HG03097 (cell line): ENCODE results near the gene FAM89A.
"Not testable (repeated sequence)": the region's sequence is repeated elsewhere in the genome, so short reads cannot be mapped to it uniquely, and the experiment has no call there.

ENCODE experiments used
- ATAC-seq: cut with Tn5 transposase; IDR thresholded peaks from one replicate; pipeline ENCODE4 v1.9.1; 2021; ENCODE audit not compliant: unreplicated experiment, low FRiP score

The FAM89A gene

GRCh38 chr1:231037585-231038517 is 2.2 kb downstream of the FAM89A start:
- no peak for ATAC-seq

DNA sequence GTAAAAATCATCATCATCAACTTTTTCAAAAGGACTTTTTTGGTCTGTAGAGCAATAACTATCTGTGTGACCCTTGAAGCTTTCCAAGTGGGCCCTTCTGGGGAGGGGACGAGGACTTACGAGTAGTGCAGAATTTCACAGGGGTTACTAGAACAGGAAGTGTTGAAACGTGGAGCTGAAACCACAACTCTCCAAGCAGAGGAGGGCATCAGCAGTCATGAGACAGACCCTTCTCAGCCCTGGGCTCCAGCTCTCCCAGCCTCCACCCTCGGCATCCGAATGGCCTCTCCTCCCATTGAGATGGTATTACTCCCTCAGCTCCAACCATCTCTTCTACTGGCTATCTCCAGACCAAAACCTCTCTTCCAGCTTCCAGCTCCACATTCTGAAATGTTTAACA is 3.6 kb downstream of the FAM89A start:
- no peak for ATAC-seq

DNA sequence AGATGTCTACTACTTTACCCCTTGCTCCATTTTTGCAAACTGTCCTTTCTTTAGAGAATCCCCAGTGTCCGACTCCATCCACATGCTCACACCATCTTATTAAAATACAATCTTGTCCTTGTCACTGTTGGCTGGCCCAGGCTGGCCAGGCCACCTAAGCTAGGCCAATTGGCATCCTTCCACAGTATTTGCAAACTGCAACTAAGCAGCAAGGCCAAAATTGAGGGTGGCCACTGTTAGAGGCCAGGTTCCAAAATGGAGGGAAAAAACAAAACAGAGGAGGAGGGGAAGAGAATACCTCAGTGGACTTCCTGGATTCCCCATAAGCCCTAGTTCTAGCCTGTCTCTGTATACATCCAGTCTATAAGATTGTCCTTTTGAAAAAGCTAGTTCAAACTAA is 4.3 kb downstream of the FAM89A start:
- no peak for ATAC-seq

DNA sequence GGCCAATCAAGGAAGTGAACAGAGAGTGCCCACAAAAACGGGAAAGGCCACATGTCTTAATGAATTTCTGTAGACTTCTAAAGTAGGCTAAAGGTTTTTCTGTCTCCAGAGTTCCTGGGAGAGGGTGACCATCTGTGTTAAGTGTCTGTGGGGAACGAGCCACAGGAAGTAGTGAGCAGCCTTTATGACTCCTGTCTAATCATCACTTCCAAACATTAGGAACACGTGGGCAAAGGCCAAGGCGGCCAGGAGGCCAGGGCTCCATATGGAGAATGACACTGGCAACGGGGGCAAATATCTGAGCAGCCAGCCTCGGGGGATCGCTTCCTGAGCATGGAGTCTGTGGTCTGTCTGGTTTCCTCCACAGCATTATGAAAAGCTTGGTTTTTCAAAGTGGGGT is 7.1 kb downstream of the FAM89A start:
- no peak for ATAC-seq

DNA sequence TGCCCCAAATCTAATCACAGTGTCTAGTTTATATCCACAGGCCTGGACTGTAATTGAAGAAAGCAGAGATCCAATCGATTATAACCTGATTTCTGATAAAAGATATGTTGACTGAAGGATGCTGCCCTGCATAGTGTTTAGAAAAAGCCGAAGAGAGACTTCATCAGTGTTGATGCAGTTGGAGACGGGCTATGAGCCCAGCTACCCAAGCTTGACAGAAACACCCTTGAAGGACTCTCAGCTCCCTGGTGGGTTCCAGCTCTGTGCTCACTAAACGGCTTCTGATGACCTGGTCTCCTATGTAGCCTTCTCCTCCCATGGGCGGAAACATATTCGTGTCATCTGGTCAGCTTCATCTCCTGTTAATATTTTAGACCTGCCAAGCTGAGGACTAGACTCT is 10.2 kb downstream of the FAM89A start:
- no peak for ATAC-seq

DNA sequence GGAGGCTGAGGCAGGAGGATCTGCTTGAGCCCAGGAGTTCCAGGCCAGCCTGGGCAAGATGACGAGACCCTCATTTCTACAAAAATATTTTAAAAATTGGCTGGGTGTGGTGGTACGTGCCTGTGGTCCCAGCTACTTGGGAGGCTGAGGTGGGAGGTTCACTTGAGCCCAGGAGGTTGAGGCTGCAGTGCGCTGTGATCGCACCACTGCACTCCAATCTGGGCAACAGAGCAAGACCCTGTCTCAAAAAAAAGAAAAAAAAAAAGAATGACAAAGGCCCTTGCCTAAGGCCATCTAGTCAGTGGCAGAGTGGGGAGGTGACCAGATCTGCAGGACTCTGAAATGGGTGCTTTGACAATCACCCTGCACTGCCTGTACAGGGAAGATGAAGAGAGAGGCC is 10.8 kb downstream of the FAM89A start:
- not testable (repeated sequence) for ATAC-seq

DNA sequence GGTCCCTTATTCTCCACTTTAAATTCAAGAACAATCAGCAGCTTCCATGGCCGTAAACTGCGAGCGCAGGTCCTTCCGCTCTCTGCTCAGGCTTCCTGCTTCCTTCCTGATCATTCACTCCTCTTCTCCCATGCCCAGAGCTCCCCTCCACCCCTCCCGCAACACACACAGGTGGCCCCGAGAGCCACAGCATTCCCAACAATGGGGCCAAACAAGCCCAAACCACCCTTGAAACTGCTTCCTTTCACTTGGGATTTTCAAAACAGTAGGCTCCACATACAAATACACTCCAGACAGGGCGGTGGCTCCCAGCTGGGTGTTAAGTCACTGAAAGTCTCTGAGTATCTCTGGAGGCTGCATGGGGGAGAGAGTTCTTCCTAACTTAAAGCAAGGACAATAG is 11.4 kb downstream of the FAM89A start:
- no peak for ATAC-seq

DNA sequence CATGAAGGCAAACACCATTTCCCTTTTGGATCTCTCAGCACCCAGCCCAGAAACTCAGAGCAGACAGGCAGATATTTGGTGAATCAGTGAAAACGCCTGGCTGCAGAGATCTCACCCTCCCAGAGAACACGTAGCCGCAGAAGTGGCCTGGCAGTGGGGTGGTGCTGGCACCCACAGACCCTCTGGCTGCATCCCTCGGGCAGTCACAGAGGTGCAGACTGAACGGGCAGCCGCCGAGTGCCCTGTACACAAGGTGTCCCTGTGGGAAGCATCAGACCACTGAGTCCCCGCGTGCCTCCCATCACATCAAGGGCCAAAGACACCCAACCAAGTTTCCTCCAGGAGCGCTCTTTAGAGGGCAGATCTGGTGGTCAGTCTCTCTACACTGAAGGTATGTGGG is 12.1 kb downstream of the FAM89A start:
- no peak for ATAC-seq

GRCh38 chr1:231027136-231027925 is 12.7 kb downstream of the FAM89A start:
- no peak for ATAC-seq

DNA sequence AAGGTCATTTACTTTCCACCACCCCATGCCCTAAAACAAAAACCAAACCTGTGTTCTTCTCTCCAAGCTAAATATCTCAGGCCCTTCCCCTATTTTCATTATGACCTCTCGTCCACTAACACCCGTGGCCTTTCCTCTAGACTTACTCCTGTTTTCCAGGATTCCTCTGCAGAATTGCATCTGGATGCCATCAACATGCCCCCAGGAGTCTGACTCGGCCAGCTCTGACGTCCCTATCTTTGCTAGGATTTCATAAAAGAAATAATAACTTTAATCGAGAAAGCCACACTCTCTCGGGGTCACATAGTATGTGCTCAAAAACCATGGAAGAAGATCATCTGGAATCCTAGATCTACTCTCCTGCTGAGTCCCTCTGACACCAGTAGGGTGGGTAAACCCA is 13.5 kb downstream of the FAM89A start:
- no peak for ATAC-seq

GRCh38 chr1:231023150-231023549 is 16.9 kb downstream of the FAM89A start:
- no peak for ATAC-seq

- ATAC-seq: not testable (repeated sequence)
Measured at GRCh38 chr1:231022543-231022942, 17.5 kb downstream of the FAM89A start.

DNA sequence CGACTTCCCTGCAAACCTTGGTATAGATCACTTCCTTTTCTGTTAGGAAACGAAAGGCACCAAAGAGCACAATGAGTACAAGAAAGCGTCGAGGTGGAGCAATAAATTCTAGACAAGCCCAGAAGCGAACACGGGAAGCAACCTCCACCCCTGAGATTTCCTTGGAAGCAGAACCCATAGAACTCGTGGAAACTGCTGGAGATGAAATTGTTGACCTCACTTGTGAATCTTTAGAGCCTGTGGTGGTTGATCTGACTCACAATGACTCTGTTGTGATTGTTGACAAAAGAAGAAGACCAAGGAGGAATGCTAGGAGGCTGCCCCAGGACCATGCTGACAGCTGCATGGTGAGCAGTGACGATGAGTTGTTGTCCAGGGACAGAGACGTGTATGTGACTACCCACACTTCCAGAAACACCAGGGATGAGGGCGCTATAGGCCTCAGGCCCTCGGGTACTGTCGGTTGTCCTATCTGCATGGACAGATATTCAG is 18.5 kb downstream of the FAM89A start:
- no peak for ATAC-seq

GRCh38 chr1:231020816-231021215 is 19.2 kb downstream of the FAM89A start:
- no peak for ATAC-seq

DNA sequence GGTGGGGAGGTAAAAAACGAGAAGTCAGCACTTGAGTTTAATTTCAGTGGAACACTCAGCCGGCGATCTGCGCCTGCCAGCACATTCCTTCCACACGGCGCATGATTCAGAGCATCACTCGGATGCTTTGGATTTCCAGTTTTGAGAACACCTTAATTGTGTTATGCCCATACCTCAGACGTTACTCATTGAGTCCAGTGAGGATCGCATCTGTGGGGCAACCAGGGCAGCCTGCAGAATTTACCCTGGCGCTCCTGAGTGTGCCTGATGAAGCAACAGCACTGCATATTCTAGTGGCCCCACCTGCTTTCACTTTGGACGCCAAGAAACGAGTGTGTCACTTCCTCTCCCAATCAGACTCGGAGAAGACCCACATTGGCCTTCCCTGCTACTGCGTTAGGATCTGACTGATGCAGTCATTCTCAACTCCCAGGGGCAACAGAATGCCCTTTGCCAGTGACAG is 19.9 kb downstream of the FAM89A start:
- ATAC-seq: no peak

DNA sequence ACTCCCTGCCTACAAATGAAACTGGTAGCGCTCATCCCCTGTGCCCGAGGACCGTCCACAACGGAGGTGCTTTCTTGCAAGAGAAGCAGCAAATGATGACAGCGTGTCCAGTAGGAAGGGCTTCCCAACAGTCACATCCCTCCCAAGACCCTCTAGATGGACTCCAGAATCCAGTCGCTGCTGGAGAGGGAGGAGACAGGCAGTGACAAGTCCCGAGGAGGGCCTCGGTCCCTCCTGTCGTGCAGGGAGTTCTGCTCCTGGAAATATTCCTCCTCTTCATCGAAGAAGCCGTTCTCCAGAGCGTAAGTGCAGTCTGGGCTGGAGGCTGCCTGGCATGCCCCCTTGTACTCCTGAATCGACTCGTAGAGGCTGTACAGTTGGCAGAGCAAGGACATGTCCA is 20.3 kb downstream of the FAM89A start:
- no peak for ATAC-seq

DNA sequence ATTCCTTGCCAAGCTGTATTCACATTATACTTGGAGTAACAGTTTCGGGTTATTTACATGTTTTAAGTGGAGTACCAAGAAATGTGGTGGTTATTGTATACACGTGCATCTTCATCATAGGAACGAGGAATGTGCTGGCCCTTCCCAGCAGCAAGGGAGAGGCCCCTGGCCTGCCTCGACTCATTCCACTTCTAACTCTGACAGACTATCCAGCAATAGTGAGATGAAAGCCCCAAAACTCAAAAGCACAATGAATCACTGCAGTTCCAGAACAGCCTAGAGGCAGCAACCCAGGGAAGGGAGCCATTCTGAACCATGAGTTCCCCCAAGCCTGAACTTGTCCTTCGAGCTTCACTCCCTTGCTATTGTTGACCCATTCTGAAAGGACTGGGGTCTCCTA is 23.1 kb downstream of the FAM89A start:
- no peak for ATAC-seq

DNA sequence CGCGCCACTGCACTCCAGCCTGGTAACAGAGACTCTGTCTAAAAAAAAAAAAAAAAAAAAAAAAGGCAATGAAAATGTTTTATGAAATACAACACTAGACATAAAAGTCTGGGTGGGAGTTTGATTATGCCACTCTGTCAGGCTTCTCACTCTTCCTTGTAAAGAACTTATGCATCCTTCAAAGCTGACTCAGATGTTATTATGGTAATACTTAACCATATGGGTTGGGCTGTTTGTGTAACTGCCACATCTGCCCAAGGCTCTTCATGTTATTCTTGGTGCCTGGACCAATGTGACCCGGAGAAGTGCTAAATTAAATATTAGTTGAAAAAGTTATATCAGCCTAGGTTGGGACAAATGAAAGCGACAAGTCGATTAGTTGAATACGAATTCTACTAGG is 23.8 kb downstream of the FAM89A start:
- no peak for ATAC-seq

DNA sequence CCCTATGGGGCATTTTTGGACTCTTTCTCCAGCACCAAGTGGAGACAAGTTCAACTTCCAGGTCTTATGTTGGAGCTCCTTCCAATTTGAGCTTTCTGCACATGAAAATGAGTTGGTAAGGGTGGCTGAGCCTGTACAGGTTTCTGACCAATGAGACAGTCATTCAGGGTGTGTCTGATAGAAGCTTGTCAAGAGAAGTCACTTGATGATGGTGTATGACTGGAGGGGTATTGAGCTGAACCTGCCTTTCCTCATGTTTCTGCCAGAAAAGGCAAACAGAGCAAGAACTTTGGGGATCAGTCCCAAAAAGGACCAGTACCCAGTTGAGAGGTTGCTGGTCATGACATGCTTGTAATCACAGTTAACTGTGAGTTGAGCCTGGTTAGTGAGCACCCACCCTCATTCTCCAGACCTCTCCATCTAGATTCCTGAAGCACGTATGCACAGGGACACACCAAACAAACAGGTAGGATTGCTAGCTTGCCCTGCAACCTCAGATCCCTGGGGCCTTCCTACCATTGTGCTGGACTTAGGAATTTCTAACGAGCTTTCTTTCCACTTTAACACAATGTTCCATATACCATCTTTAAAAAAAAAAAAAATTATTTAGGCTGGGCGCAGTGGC is 26.6 kb downstream of the FAM89A start:
- no peak for ATAC-seq

DNA sequence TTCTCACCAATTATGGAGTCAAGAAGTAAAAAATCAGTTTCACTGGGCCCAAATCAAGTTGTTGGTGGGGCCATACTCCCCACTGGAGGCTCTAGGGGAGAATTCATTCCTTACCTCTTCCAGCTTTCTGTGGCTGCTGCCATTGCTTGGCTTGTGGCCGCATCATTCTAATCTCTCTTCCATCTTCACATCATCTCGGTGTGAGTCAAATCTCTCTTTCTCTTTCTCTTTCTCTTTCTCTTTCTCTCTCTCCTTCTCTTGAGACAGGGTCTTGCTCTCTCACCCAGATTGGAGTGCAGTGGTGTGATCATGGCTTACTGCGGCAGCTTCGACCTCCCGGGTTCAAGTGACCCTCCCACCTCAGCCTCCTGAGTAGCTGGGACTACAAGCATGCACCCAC is 28.1 kb downstream of the FAM89A start:
- ATAC-seq: no peak

DNA sequence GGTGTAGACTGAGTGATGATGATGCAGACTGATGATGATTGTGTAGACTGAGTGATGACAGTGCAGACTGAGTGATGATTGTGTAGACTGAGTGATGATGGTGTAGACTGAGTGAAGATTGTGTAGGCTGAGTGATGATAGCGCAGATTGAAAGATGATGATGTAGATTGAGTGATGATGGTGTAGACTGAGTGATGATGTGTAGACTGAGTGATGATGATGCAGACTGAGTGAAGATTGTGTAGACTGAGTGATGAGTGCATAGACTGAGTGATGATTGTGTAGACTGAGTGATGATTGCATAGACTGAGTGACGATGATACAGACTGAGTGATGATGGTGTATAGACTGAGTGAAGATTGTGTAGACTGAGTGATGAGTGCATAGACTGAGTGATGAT is 28.7 kb downstream of the FAM89A start:
- no peak for ATAC-seq
